Panc1 (cell line): ENCODE results near the gene TM9SF4. TPM values are rescaled to one million over a fixed set of nuclear protein-coding genes. Genes with fewer than 3 reads are reported as not detected.

Source experiments
- ATAC-seq: fragments of 200-7000 bp; cut with Tn5 transposase; 2 replicates; pipeline ENCODE4 v1.9.1; 2020; ENCODE audit warnings: mild to moderate bottlenecking, moderate library complexity
- BruUV-seq: library from RNA; stranded (reverse); fragments of 400-500 nt; replicated peaks from 2 replicates; lab custom pipeline; 2021; lab: Mats Ljungman, UMichigan
- CTCF ChIA-PET: fragments of 300-600 bp; sonication (Branson Sonifier 250); formaldehyde crosslinking; loops from one replicate; lab custom pipeline; 2022; ENCODE audit warnings: antibody characterized with exemption; lab: Charles Lee
- POLR2A ChIA-PET: fragments of 300-600 bp; sonication (Branson Sonifier 250); formaldehyde crosslinking; loops from one replicate; lab custom pipeline; 2022; ENCODE audit warnings: antibody characterized with exemption; lab: Charles Lee
- DNase-seq: peaks from one replicate; pipeline ENCODE4 v3.0.0-alpha.2; 2010; ENCODE audit warnings: low read depth, low spot score
- H3K27ac ChIP-seq: 2 replicates; pipeline ENCODE4 v1.5.1; 2011; ENCODE audit warnings: mild to moderate bottlenecking, low read length, inconsistent platforms
- H3K27me3 ChIP-seq: fragments of 200-500 bp; sonication (Bioruptor generic); 2 replicates; pipeline ENCODE4 v1.6.0; 2014; ENCODE audit warnings: low read length, inconsistent platforms; ENCODE audit not compliant: control insufficient read depth, insufficient read depth
- H3K36me3 ChIP-seq: fragments of 200-500 bp; sonication (Bioruptor generic); 2 replicates; pipeline ENCODE4 v1.5.1; 2014; ENCODE audit warnings: inconsistent platforms, mild to moderate bottlenecking, low read length, moderate library complexity; ENCODE audit not compliant: control insufficient read depth, insufficient read depth
- H3K4me1 ChIP-seq: 2 replicates; pipeline ENCODE4 v1.5.1; 2011; ENCODE audit warnings: inconsistent platforms, mild to moderate bottlenecking, low read length, moderate library complexity; ENCODE audit not compliant: control insufficient read depth, insufficient read depth
- H3K4me3 ChIP-seq, 2 experiments: 2 replicates each; pipeline ENCODE4 v1.5.1; 2011 to 2012; ENCODE audit warnings: low read depth in 2 of 2, low read length in 2 of 2, mild to moderate bottlenecking in 2 of 2, inconsistent platforms in 1 of 2, moderate library complexity in 1 of 2
- H3K9me3 ChIP-seq: fragments of 200-500 bp; sonication (Bioruptor generic); 2 replicates; pipeline ENCODE4 v1.5.1; 2014; ENCODE audit warnings: low read depth, mild to moderate bottlenecking, inconsistent platforms, low read length, moderate library complexity; ENCODE audit not compliant: control insufficient read depth, insufficient read depth
- CTCF ChIP-seq: fragments of 450-650 bp; IDR thresholded peaks from 2 replicates; pipeline ENCODE4 v1.5.1; 2017; ENCODE audit warnings: mild to moderate bottlenecking
- POLR2AphosphoS5 ChIP-seq: IDR thresholded peaks from 2 replicates; pipeline ENCODE4 v1.6.1; 2012; ENCODE audit warnings: mild to moderate bottlenecking, low read depth, low read length, moderate library complexity
- REST ChIP-seq, 2 experiments: IDR thresholded peaks; 2 replicates each; pipeline ENCODE4 v1.6.1; 2011 to 2012; ENCODE audit warnings: low read depth in 2 of 2, control low read depth in 1 of 2, low read length in 1 of 2, mild to moderate bottlenecking in 1 of 2, moderate library complexity in 1 of 2; ENCODE audit not compliant: insufficient read depth in 1 of 2
- SIN3A ChIP-seq: IDR thresholded peaks from 2 replicates; pipeline ENCODE4 v1.6.1; 2012; ENCODE audit warnings: low read depth, mild to moderate bottlenecking, low read length, moderate library complexity, borderline replicate concordance; ENCODE audit not compliant: insufficient read depth
- TCF7L2 ChIP-seq: IDR thresholded peaks from 2 replicates; pipeline ENCODE4 v1.6.1; 2011; ENCODE audit warnings: mild to moderate bottlenecking, low read depth, low read length, inconsistent platforms
- in situ Hi-C: cut with HindIII; loops from 2 replicates; pipeline ENCODE4 v1.10.0; 2016; ENCODE audit warnings: low sequenced_read_pairs, low pct_unique_long_range_greater_than_20kb
- intact Hi-C: fragments of 100-400 bp; cut with micrococcal nuclease; formaldehyde crosslinking; loops from one replicate; pipeline ENCODE4 v1.10.0; 2022; ENCODE audit not compliant: unreplicated experiment
- total RNA-seq: library from RNA; stranded (reverse); gene quantifications from one replicate; pipeline ENCODE4 v1.2.1, GENCODE V29; 2021; ENCODE audit not compliant: unreplicated experiment

Gene TM9SF4
- total RNA-seq, 1 experiment from 2014 or later: 180 TPM

GRCh38 chr20:32067234-32067821 lies 42.2 kb upstream of the TM9SF4 start:
- DNase-seq: no peak
- CTCF ChIA-PET: no interaction called here
- Histone ChIP-seq H3K9me3 (no peaks in the 10 kb centered on the region), H3K4me3 (no peak overlapping the region), H3K27ac (no peak overlapping the region), H3K4me1 (no peaks in the 10 kb centered on the region), H3K36me3 (no peaks in the 10 kb centered on the region), H3K27me3 (peaks cover 8% of the 10 kb centered on the region; the same call in 1 of the 2 replicates)
- intact Hi-C loops: no loop called here
- in situ Hi-C loops: no loop called here
- TF ChIP-seq SIN3A (no peak), POLR2AphosphoS5 (no peak), CTCF (no peak), TCF7L2 (no peak), REST (IDR thresholded peaks at IDR 0.05; ENCODE audit: insufficient read depth in 1 of 2, low read depth in 2 of 2, low read length in 1 of 2) (no peak)
- no TSS peak for BruUV-seq
- POLR2A ChIA-PET: interaction anchor here (0.6 to 0.7 kb wide), 2 partner anchors 14 to 15 kb away, joined by 8 to 11 read pairs; no protein-coding TSS in a partner anchor
- no peak for ATAC-seq

- H3K36me3 ChIP-seq: no peaks in the 10 kb centered on the region
- ATAC-seq (no peak), DNase-seq (no peak)
- TF ChIP-seq TCF7L2 (no peak), CTCF (no peak), SIN3A (no peak), REST (IDR thresholded peaks at IDR 0.05; ENCODE audit: insufficient read depth in 1 of 2, low read depth in 2 of 2, low read length in 1 of 2) (no peak), POLR2AphosphoS5 (no peak)
- H3K27ac ChIP-seq: no peak overlapping the region
- no peaks in the 10 kb centered on the region for H3K9me3 ChIP-seq
- peaks cover 5% of the 10 kb centered on the region; the same call in 1 of the 2 replicates for H3K27me3 ChIP-seq
- BruUV-seq: no TSS peak
- POLR2A ChIA-PET: no interaction called here
- H3K4me3 ChIP-seq: no peak overlapping the region
- intact Hi-C loops: no loop called here
- CTCF ChIA-PET: no interaction called here
- no peaks in the 10 kb centered on the region for H3K4me1 ChIP-seq
- in situ Hi-C loops: no loop called here
Measured at GRCh38 chr20:32068174-32068573, 41.3 kb upstream of the TM9SF4 start.
